ENCODE measurements around the gene PRRX2. TPM values are rescaled to one million over a fixed set of nuclear protein-coding genes. Genes with fewer than 3 reads are reported as not detected.

PRRX2 gene
- total and polyA plus RNA-seq, 3 donors from 2014 or later, result 14.6 to 19.1 (median 15.3) TPM

DNA sequence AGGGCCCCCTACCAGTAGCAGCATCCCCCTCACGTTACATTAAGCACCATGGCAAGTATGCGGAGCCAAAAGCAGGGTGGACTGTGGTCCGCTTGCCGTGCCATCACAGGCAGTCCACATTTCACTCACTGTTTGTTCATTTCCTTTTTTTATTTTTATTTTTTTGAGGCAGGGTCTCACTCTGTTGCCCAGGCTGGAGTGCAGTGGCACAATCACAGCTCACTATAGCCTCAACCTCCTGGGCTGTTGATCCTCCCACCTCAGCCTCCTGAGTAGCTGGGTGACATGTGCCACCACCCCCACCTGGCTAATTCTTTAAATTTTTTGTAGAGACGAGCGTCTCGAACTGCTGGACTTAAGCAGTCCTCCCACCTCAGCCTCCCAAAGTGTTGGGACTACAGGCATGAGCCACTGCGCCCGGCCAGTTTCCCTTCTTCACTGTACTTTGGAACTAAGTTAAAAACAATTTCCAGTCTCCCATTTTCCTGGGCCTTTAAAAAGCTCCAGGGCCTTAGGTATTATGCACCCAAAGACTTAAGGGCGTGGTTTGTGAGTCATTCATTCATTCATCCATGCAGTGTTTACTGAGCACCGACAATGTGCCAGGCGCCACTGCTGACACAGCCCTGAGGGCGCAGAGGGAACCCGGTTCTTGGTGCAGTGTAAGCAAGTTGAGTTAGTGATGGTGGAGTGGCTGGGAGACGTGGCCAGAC is 19.9 kb downstream of the PRRX2 start:
- H3K36me3 ChIP-seq (ENCODE audit: low read depth, missing control alignments), result no peaks in the 10 kb centered on the region
- H3K4me3 ChIP-seq, result no peak overlapping the region
- intact Hi-C loops (cut with DNase I; ENCODE audit: low total_unique reads), result no loop called here
- no peak for TF ChIP-seq POLR2A (IDR thresholded peaks at IDR 0.05)
- TF ChIP-seq, protein P1, sequence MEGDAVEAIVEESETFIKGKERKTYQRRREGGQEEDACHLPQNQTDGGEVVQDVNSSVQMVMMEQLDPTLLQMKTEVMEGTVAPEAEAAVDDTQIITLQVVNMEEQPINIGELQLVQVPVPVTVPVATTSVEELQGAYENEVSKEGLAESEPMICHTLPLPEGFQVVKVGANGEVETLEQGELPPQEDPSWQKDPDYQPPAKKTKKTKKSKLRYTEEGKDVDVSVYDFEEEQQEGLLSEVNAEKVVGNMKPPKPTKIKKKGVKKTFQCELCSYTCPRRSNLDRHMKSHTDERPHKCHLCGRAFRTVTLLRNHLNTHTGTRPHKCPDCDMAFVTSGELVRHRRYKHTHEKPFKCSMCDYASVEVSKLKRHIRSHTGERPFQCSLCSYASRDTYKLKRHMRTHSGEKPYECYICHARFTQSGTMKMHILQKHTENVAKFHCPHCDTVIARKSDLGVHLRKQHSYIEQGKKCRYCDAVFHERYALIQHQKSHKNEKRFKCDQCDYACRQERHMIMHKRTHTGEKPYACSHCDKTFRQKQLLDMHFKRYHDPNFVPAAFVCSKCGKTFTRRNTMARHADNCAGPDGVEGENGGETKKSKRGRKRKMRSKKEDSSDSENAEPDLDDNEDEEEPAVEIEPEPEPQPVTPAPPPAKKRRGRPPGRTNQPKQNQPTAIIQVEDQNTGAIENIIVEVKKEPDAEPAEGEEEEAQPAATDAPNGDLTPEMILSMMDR (IDR thresholded peaks at IDR 0.05), result no peak
- H3K27me3 ChIP-seq, result no peaks in the 10 kb centered on the region
- H3K4me1 ChIP-seq, result no peaks in the 10 kb centered on the region
- WGBS, 2 donors, result 86 to 92% methylated on average over 15 of the region's 15 CpGs
- no peak overlapping the region for H3K27ac ChIP-seq
- no peak for DNase-seq
- H3K9me3 ChIP-seq, result no peaks in the 10 kb centered on the region

DNA sequence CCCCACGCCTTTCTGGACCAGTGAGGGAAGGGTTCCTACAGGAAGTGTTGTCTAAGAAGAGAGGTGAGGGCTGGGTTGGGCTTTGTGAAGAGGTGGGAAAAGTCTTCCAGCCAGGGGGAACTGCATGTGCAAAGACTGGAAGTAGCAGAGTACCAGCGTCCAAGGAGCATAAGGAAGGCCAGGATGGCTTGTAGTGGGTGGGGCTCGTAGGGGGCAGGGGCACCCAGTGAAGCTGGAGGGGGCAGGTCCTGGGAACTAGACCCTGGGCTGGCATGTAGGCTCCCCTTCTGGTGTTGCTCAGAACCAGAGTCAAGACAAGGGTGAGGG is 20.4 kb downstream of the PRRX2 start:
- intact Hi-C loops (cut with DNase I; ENCODE audit: low total_unique reads), result no loop called here
- no peak for DNase-seq
- H3K36me3 ChIP-seq (ENCODE audit: low read depth, missing control alignments), result no peaks in the 10 kb centered on the region
- H3K9me3 ChIP-seq, result no peaks in the 10 kb centered on the region
- no peak for TF ChIP-seq POLR2A (IDR thresholded peaks at IDR 0.05)
- TF ChIP-seq, protein P1 (IDR thresholded peaks at IDR 0.05), result no peak
- H3K27me3 ChIP-seq, result no peaks in the 10 kb centered on the region
- H3K27ac ChIP-seq, result no peak overlapping the region
- H3K4me1 ChIP-seq, result no peaks in the 10 kb centered on the region
- H3K4me3 ChIP-seq, result no peak overlapping the region
- 83 to 90% methylated on average over 3 of the region's 3 CpGs for whole genome bisulfite sequencing, 2 donors

DNA sequence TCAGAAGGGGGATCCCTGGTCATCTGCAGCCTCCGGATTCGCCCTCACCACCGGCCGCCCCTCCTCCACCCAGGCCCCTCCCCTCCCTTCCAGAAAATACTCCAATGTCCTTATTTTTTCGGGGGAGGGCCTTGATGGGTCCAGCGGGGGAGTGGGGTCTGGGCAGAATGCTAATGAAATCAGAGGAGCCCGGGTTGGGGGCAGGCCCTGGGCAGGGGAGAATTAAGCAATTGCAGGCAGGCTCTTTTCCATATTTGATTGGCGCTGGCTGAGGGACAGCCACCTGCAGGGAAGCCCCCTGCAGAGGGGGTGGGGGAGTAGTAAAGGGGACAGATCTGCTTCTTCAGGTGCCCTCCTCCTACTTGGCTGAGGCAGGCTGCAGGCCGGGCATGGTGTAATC is 21.3 kb downstream of the PRRX2 start:
- Histone ChIP-seq H3K4me1 (no peaks in the 10 kb centered on the region), H3K9me3 (no peaks in the 10 kb centered on the region), H3K4me3 (no peak overlapping the region), H3K36me3 (ENCODE audit: low read depth, missing control alignments) (no peaks in the 10 kb centered on the region), H3K27ac (no peak overlapping the region), H3K27me3 (no peaks in the 10 kb centered on the region)
- intact Hi-C loops (cut with DNase I; ENCODE audit: low total_unique reads), result no loop called here
- TF ChIP-seq, protein P1 (IDR thresholded peaks at IDR 0.05), result no peak
- no peak for TF ChIP-seq POLR2A (IDR thresholded peaks at IDR 0.05)
- DNase-seq, result no peak
- 65 to 72% methylated on average over 9 of the region's 9 CpGs for WGBS, 2 donors

DNA sequence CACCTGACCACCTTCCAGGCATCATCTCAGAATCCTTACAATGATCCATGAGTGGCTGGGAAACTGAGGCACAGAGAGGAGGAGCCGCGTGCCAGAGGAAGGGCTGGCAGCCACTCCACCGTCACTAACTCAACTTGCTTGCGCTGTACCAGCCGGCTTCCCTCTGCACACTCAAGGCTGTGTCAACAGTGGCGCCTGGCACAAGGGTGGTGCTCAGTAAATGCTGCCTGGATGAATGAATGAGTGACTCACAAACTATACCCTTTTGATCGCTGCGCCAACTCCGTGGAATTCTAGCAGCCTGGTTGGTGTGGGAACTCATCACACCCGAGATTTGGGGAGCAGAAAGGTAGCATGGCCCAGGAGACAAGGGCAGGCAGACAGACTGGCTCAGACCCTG is 21.9 kb downstream of the PRRX2 start:
- H3K36me3 ChIP-seq (ENCODE audit: low read depth, missing control alignments), result no peaks in the 10 kb centered on the region
- H3K27me3 ChIP-seq, result no peaks in the 10 kb centered on the region
- DNase-seq, result no peak
- no peaks in the 10 kb centered on the region for H3K9me3 ChIP-seq
- H3K4me1 ChIP-seq, result no peaks in the 10 kb centered on the region
- WGBS, 2 donors, result 79 to 88% methylated on average over 9 to 10 of the region's 10 CpGs
- H3K4me3 ChIP-seq, result no peak overlapping the region
- H3K27ac ChIP-seq, result no peak overlapping the region
- TF ChIP-seq, protein P1 (IDR thresholded peaks at IDR 0.05), result no peak
- TF ChIP-seq POLR2A (IDR thresholded peaks at IDR 0.05), result no peak
- intact Hi-C loops (cut with DNase I; ENCODE audit: low total_unique reads), result no loop called here
